Inflammatory macrophage treated with lipopolysaccharide for 1 hour (primary cell): ENCODE measurements around the gene TAF4B.
"Not testable (repeated sequence)": the region's sequence is repeated elsewhere in the genome, so short reads cannot be mapped to it uniquely, and the experiment has no call there.

Source experiments
- DNase-seq, 2 donors: peaks; one replicate each; pipeline ENCODE4 v3.0.0-alpha.2; 2020 to 2022

The TAF4B gene, protein sequence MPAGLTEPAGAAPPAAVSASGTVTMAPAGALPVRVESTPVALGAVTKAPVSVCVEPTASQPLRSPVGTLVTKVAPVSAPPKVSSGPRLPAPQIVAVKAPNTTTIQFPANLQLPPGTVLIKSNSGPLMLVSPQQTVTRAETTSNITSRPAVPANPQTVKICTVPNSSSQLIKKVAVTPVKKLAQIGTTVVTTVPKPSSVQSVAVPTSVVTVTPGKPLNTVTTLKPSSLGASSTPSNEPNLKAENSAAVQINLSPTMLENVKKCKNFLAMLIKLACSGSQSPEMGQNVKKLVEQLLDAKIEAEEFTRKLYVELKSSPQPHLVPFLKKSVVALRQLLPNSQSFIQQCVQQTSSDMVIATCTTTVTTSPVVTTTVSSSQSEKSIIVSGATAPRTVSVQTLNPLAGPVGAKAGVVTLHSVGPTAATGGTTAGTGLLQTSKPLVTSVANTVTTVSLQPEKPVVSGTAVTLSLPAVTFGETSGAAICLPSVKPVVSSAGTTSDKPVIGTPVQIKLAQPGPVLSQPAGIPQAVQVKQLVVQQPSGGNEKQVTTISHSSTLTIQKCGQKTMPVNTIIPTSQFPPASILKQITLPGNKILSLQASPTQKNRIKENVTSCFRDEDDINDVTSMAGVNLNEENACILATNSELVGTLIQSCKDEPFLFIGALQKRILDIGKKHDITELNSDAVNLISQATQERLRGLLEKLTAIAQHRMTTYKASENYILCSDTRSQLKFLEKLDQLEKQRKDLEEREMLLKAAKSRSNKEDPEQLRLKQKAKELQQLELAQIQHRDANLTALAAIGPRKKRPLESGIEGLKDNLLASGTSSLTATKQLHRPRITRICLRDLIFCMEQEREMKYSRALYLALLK

DNA sequence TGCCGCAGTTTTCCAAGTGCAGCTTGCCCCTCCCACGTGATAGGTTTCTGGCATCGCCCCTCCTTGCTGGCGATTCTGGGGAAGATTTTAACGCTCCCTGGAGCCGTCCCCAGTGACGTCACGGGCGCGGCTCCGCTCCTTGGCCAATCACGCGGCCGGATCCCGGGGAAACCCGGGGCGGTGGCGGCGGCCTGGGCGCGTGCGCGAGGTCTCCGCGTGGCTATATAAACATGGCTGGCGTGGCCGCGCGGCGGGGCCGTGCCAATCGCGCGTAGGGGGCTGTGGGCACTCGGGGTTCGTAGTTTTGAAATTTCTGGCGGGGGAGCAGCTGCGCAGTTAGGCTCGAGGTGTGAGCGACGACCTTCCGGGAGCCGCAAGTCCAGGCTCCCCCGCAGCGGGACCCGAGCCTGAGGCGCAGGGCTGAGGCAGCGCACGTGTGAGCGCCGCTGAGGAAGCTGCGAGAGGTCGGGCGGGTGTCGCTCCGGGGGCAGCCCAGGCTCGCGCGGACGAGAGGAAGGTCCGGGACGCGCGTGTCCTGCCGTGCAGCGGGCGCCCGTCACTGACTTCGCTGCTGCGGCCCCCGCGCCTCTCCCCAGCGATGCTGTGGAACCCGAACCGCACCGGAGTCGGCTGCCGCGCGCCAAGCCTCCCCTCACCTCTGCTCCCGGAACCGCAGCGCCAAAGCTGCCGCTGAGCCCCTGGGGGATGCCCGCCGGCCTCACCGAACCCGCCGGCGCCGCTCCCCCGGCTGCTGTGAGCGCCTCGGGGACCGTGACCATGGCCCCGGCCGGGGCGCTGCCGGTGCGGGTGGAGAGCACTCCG lies at the start of gene TAF4B:
TSS of gene TAF4B (plus strand) at position 217 of the 822 bp plus-strand sequence. CDS start at position 706, 489 bp downstream.
- peak; percentile 90 to 97 for DNase-seq

DNA sequence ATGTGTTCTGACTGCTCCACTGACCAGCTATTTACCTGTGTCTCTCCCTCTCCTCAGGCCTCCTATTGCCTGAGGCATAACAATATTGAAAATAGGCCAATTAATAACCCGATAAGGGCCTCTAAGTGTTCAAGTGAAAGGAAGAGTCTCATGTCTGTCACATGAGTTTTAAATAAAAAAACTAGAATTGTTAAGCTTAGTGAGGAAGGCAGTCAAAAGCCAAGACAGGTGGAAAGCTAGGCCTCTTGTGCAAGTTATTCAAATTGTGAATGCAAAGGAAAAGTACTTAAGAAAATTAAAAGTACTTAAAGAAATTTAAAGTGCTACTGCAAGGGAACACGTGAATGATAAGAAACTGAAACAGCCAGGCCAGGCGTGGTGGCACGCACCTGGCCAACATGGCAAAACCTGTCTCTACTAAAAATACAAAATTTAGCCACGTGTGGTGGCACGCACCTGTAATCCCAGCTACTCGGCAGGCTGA lies 44.9 kb upstream of the TAF4B start:
- no peak for DNase-seq

DNA sequence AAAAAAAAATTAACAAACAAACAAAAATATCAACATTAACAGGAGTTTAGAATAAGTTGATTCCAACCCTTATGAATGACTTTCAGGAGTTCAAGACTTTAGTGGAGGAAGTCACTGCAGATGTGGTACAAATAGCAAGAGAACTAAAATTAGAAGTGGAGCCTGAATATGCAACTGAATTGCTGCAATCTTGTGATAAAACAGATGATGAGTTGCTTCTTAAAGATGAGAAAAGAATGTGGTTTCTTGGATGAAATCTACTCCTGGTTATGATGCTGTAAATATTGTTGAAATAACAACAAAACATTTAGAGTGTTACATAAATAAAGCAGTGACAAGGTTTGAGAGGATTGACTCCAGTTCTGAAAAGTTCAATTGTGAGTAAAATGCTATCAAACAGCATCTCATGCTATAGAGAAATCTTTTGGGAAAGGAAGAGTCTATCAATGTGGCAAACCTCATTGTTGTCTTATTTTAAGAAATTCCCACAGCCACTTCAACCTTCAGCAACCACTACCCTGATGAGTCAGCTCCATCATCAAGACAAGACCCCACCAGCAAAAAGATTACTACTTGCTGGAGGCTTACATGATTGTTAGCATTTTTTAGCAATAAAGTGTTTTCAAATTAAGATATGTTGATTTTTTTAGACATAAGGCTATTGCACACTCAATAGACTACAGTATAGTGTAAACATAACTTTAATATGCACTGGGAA lies 42.7 kb upstream of the TAF4B start:
- DNase-seq = no peak

DNA sequence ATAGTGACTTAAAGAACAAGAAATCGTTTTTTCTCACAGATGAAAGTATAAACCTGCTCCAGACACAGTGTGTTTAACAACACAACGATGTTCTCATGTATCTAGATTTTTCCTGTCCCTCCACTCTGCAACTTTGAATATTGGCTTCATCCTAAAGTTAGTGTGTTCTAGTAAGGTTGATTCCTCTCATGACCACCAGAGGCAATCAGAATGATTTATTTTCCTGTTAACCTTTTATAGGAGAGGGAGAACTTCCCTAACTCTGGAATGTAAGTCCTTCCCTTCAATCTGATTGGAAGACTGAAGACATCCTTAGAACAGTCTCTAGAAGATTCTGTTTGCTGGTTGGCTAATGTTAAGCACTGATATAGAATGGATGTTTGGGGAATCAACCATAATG lies 41.0 kb upstream of the TAF4B start:
- DNase-seq = no peak

DNA sequence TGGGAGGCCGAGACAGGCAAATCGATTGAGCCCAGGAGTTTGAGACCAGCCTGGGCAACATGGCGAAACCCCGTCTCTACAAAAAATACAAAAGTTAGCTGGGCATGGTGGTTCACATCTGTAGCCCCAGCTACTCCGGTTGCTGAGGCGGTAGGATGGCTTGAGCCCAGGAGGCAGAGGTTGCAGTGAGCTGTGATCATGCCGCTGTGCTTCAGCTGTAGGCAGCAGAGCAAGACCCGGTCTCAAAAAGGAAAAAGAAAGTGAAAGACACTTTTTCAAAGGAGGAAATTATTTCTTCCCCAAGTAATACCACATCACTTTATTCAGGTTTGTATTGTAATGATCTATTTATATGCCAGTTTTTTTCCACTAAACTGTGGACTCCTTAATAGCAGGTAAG lies 35.7 kb upstream of the TAF4B start:
- peak in 1 of 2 donors; percentile 17 for DNase-seq

DNA sequence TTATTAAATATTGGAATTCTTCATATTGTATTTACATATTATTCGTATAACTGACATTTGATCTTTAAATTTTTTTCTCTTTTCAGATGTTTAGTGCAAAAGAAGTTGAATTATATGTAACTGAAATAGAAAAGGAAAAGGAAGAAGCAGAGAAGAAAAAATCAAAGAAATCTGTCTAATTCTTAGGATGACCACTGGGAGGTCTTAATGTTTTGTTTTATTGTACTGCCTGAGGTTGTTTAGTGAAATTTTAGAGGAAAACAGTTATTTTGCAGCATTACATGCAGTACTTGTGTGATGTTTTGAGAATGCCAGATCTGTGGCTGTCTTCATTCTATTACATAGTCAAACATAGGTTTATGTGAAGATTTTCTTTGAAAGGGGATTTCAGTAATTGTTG lies 34.0 kb upstream of the TAF4B start:
- no peak for DNase-seq

DNA sequence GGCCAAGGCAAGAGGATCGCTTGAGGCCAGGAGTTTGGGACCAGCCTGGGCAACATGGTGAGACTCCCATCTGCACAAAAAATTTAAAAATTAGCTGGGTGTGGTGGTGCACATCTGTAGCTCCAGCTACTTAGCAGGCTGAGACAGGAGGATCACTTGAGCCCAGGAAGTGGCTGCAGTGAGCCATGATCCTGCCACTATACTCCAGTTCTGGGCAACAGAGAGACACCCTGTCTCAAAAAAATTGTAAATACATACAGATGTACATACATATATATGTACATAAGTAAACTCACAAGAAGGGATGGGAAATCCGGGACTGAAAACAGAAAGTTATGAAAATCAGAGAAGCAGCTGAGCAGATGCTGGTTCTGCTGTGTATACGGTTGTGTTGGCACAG lies 29.6 kb upstream of the TAF4B start:
- DNase-seq = no peak

DNA sequence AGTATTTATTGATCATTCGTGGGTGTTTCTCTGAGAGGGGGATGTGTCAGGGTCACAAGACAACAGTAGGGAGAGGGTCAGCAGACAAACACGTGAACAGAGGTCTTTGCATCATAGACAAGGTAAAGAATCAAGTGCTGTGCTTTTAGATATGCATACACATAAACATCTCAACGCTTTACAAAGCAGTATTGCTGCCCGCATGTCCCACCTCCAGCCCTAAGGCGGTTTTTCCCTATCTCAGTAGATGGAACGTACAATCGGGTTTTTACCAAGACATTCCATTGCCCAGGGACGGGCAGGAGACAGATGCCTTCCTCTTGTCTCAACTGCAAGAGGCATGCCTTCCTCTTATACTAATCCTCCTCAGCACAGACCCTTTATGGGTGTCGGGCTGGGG lies 24.2 kb upstream of the TAF4B start:
- DNase-seq = not testable (repeated sequence)

DNA sequence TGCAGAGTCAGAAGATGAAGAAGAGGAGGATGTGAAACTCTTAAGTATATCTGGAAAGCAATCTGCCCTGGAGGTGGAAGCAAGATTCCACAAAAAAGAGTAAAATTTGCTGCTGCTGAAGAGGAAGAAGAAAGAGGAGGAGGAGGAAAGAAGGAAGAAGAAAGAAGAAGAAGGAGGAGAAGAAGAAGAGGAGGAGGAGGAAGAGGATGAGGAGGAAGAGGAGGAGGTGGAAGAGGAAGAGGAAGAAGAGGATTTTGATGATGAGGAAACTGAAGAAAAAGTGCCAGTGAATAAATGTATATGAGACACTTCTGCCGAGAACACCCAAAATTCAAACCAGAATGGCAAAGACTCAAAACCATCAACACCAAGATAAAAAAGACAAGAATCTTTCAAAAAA lies 20.9 kb upstream of the TAF4B start:
- DNase-seq = no peak

DNA sequence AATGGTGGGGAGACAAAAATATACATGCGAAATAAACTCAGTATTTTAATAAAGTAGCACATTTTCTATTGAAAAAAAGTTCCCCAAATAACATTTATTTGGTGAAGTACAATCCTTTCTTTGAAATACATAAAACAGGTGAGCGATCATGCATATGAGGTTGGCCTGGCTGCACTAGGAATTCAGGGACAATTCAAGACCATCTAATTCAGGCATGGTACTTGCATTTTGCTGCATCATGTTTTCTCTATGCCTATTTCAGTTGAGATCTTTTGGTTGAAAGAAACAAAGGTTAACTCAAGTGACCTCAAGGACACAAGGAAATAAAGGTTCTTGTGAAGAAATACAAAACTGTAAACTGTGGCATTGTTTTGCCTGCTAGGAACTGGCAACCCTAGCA lies 19.8 kb upstream of the TAF4B start:
- no peak for DNase-seq

DNA sequence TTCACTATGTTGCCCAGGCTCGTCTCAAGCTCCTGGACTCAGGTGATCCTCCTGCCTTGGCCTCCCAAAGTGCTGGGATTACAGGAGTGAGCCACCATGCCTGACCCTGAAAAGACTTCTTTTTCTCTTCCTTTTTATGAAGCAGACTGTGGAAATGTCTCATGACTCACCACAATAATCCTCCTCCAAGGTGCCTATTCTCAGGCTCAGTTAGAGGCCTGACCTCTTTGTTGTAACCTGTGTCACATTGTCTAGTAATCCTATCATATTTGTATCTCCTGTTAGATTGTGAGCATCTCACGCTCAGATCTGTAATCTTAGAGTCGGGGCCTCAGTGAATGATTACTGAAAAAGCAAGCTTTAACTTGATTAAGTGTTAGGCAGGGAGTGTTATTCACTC lies 18.3 kb upstream of the TAF4B start:
- no peak for DNase-seq

DNA sequence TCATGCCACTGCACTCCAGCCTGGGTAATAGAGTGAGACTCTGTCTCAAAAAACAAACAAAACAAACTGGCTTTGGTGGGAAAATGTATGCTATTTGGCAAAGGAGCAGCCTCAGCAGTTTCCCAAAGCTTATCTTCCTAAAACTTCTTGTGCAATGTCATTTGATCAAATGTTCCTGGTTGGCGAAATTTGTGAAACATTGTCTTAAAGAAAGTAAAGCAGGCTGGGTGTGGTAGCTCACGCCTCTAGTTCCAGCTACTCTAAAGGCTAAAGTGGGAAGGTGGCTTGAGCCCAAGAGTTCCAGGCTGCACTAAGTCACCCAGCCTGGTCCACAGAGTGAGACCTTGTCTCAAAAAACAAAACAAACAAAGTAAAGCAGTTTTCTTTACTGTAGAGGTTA lies 17.3 kb upstream of the TAF4B start:
- no peak for DNase-seq

DNA sequence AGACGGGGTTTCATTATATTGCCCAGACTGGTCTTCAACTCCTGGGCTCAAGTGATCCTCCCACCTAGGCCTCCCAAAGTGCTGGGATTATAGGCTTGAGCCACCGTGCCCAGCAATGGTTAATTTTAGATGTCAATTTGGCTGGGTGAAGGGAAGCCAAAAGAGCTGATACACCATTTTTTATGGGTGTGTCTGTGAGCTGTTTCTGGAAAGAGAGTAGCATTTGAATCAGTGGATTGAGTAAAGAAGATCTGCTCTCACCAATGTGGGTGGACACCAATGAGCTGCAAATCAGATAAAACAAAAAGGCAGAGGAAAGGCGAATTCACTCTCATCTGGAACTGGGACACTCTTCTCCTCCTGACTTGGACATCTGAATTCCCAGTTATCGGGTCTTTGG lies 16.1 kb upstream of the TAF4B start:
- no peak for DNase-seq

DNA sequence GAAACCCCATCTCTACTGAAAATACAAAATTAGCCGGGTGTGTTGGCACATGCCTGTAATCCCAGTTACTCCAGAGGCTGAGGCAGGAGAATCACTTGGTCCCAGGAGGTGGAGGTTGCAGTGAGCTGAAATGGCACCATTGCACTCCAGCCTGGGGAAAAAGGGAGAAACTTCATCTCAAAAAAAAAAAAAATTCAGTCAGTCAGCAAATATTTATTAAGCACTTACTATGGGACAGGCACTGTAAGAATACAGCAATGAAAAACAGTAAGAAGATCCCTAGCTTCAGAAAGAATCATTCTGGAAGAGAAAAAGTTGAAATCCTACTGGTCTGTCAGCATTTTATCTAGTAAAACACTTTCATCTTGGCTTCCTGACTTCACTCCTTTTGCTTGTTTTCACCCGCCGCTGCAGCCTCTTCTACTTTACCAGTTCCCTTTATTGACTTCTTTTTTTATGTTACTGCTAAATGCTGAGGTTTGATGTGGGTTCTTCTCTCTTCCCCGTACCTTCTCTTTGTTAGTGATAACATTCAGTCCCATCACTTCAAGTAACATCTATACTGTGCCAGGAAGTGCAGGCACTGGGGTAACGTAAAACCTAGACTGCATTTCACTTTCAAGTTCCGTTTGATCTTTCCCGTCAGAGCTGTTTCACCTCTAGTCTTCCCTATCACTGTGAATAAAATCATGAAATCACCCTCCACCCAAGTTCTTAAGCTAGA lies 10.8 kb upstream of the TAF4B start:
- DNase-seq = no peak

DNA sequence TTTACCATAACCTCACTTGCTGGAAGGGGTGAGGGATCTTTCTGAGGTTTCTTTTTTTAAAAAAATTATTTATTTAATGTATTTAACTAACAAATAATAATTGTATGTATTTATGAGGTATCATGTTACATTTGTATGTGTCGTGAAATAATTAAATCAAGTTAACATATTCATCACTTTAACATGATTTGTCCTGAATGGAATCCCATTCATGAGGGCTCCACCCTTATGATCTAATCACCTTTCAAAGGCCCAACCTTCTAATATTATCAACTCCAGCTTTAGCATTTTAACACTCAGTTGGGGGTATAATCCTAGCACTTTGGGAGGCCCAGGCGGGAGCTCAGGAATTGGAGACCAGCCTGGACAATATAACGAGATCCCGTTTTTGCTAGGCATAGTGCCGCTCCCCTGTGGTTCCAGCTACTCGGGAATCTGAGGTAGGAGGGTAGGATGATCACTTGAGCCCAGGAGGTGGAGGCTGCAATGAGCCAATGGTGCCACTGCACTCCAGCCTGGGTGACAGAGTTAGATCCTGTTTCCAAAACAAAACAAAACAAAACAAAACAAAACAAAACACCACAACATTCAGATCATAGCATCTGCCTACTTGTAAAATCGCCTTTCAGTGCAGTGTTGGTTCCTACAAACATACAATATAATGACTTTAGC lies 1.1 kb upstream of the TAF4B start:
- no peak for DNase-seq

DNA sequence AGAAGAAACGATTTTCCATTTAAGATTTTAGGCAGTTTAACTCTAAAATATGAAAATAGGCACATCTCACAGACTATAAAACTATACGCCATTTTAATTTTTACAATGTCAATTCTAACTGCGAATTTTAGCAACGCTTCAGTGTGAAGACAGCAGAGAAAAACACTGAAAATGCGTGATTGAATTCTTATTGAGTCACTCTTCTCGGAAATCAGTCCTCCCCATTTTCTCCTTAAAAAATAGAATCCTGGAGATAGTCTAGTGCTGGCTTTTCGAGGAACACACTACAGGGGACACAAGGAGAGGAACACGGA lies 373 bp upstream of the TAF4B start:
- no peak for DNase-seq

DNA sequence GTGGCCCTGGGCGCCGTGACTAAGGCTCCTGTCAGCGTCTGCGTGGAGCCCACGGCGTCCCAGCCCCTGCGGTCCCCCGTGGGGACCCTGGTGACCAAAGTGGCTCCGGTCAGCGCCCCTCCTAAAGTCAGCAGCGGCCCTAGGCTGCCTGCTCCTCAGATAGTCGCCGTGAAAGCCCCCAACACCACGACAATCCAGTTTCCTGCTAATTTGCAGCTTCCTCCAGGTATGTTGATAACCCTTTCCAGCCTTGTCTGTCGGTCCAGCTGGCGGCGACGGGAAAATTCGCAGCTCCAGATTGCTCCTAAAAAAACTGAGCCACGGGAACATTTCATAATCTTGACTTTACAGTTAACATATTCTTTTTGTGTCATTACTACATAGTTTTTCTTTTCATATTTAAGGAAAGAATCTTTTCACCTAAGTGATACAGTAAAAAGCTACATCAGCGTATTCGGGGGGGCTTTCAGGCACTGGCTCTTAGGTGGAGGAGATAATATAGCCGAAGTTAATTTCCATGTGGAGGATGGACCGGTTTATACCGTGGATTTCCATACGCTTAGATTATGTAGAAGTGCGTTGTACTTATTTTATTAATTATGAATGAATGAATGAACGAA lies 916 bp downstream of the TAF4B start:
- no peak for DNase-seq

DNA sequence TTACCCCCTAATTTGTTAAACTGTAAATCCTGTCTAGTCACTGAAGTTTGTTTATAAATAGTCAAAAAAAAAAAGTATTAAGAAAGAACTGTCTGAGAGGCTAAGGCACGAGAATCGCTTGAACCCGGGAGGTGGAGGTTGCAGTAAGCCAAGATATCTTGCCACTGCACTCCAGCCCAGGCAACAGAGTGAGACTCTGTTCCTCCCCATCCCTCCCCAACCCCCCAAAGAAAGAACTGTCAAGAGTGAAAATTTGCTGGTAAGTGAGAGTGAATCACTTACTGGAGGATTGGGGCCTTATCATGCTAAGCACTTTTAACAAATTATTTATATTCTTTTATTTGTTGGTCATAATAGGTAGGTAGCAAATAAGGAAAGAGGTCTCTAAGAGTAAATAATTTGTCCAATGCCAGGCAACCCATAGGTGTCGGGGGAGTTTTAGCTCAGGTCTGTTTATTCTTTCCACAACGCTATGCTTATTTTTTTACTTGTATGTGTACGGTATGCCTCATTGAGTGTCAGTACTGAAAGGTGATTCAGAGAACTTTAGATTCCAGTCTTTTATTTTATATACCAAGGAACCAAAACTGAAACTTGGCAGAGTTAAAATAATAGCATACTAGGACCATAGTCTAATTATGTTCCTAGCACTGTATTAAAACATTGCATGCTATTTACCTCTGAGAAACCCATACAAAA lies 2.5 kb downstream of the TAF4B start:
- DNase-seq = no peak

DNA sequence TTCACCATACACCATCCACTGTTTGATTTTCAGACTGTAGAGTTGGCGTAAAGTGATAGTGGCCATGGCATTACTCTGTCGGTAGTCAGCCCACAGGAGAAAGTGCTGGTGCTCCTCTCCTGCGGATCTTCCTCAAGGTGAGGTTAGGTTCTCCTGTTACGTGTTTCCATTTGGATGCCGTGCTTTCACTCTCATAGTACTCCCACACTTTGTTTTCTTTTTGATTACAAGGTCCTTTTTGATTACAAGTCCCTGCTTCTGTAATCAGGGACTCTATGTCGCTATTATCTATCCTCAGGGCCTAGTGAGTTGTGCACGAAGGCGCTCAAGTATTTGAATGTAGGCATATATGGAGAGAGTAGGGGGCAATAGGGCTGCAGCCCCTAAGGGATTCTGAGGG lies 4.3 kb downstream of the TAF4B start:
- DNase-seq = no peak

DNA sequence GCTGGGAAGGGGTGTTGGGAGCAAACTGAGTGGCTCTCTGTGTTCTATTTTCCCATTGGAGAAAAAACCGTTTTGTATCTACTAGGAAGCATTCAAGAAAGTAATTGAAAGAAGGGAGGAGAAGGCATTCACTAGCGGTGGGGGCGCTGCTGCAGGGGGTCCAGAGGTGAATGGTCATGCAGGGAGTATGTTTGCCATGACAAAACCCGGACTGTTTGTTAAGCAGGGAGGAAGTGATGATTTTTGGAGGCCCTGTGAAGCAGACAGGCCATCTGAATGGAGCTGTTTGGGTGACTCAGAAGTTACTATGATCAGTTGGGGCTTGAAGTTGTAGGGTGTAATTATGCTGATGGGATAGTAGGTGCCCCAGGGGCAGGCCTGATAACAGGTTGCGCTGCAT lies 7.0 kb downstream of the TAF4B start:
- no peak for DNase-seq
